GM12878 (cell line): ENCODE data around the gene RNF112. TPM values are rescaled to one million over a fixed set of nuclear protein-coding genes. Genes with fewer than 3 reads are reported as not detected.
A peak's percentile ranks its signal among the peaks of the same experiment; 100 is the strongest.

Experiments used
- ATAC-seq: fragments of 200-7000 bp; cut with Tn5 transposase; 3 replicates; pipeline ENCODE4 v1.9.1; 2020; ENCODE audit warnings: mild to moderate bottlenecking, moderate library complexity
- BruUV-seq: library from RNA; stranded (reverse); fragments of 400-500 nt; replicated peaks from 2 replicates; lab custom pipeline; 2021; lab: Mats Ljungman, UMichigan
- CTCF ChIA-PET: fragments of 300-600 bp; sonication (Branson Sonifier 250); formaldehyde crosslinking; extraction: SDS; loops from one replicate; lab custom pipeline; 2021; ENCODE audit warnings: inconsistent platforms; lab: Yijun Ruan, JAX
- POLR2A ChIA-PET: fragments of 350-600 bp; formaldehyde crosslinking; extraction: SDS; loops from one replicate; lab custom pipeline; 2021; ENCODE audit warnings: inconsistent platforms; lab: Charles Lee
- RAD21 ChIA-PET: fragments of 300-600 bp; sonication (Branson Sonifier 250); formaldehyde crosslinking; loops from one replicate; lab custom pipeline; 2023; ENCODE audit warnings: antibody characterized with exemption; ENCODE audit not compliant: unreplicated experiment; lab: Charles Lee
- SMC1A ChIA-PET: fragments of 300-600 bp; sonication (Branson Sonifier 250); formaldehyde crosslinking; loops from one replicate; lab custom pipeline; 2023; ENCODE audit not compliant: unreplicated experiment, uncharacterized antibody; lab: Charles Lee
- DNase-seq: peaks from one replicate; pipeline ENCODE4 v3.0.0-alpha.2; 2011; ENCODE audit warnings: low read depth, low spot score
- FAIRE-seq: peaks from 3 replicates; lab custom pipeline; 2011; peaks lifted over from hg19 to GRCh38; lab: Jason Lieb, UNC
- H2AFZ ChIP-seq: 2 replicates; pipeline ENCODE4 v1.6.0; 2011; ENCODE audit warnings: low read depth, low read length, control low read depth; ENCODE audit not compliant: control insufficient read depth
- H3K27ac ChIP-seq: 2 replicates; pipeline ENCODE4 v1.5.1; 2011; ENCODE audit warnings: control low read depth; ENCODE audit not compliant: control insufficient read depth, insufficient read depth
- H3K27me3 ChIP-seq, 2 experiments: replicated peaks in 1 of 2; 2 replicates each; pipeline versions ENCODE4 v1.6.0 to v1.6.1; 2011; ENCODE audit warnings: low read length in 1 of 2; ENCODE audit not compliant: control insufficient read depth in 2 of 2, insufficient read depth in 2 of 2
- H3K36me3 ChIP-seq, 2 experiments: 2 replicates each; pipeline ENCODE4 v1.5.1; 2011; ENCODE audit warnings: low read length in 1 of 2; ENCODE audit not compliant: control insufficient read depth in 2 of 2, insufficient read depth in 2 of 2
- H3K4me1 ChIP-seq: 2 replicates; pipeline ENCODE4 v1.6.1; 2011; ENCODE audit warnings: mild to moderate bottlenecking, low read length, moderate library complexity, mixed read lengths; ENCODE audit not compliant: control insufficient read depth, insufficient read depth
- H3K4me2 ChIP-seq: 2 replicates; pipeline ENCODE4 v1.6.0; 2011; ENCODE audit warnings: control low read depth; ENCODE audit not compliant: control insufficient read depth, insufficient read depth
- H3K4me3 ChIP-seq: fragments of 200-600 bp; sonication (generic); 2 replicates; pipeline ENCODE4 v1.5.1; 2016
- H3K79me2 ChIP-seq: 2 replicates; pipeline ENCODE4 v1.6.0; 2011; ENCODE audit warnings: low read length; ENCODE audit not compliant: control insufficient read depth, insufficient read depth
- H3K9ac ChIP-seq: 2 replicates; pipeline ENCODE4 v1.8.0; 2011; ENCODE audit warnings: low read length, control low read depth, mixed read lengths; ENCODE audit not compliant: control insufficient read depth, insufficient read depth
- H3K9me3 ChIP-seq: replicated peaks from 3 replicates; pipeline ENCODE4 v1.5.1; 2011; ENCODE audit warnings: mild to moderate bottlenecking, low read length; ENCODE audit not compliant: control insufficient read depth, insufficient read depth
- H4K20me1 ChIP-seq: 2 replicates; pipeline ENCODE4 v1.6.0; 2011; ENCODE audit not compliant: control insufficient read depth, insufficient read depth
- CTCF ChIP-seq, 3 experiments: IDR thresholded peaks in 2 of 3; conservative IDR thresholded peaks in 1 of 3; 2 replicates each; pipeline ENCODE4 v1.5.1; 2011; ENCODE audit warnings: low read depth in 3 of 3, low read length in 3 of 3, mild to moderate bottlenecking in 3 of 3, control low read depth in 2 of 3, moderate library complexity in 2 of 3, inconsistent platforms in 1 of 3, mixed read lengths in 1 of 3; ENCODE audit not compliant: control insufficient read depth in 2 of 3, insufficient read depth in 1 of 3; ENCODE audit errors: extremely low read depth in 1 of 3
- CUX1 ChIP-seq: IDR thresholded peaks from 2 replicates; pipeline ENCODE4 v1.6.1; 2012; ENCODE audit warnings: improper control_type of control experiment, low read depth, low read length; ENCODE audit not compliant: insufficient replicate concordance
- KDM1A ChIP-seq: fragments of 200-600 bp; sonication (generic); IDR thresholded peaks from 2 replicates; pipeline ENCODE4 v1.6.1; 2016; ENCODE audit warnings: borderline replicate concordance
- RAD21 ChIP-seq: IDR thresholded peaks from 2 replicates; pipeline ENCODE4 v1.6.1; 2011; ENCODE audit warnings: mild to moderate bottlenecking, low read depth, low read length, moderate library complexity; ENCODE audit not compliant: insufficient read depth
- SMC3 ChIP-seq: IDR thresholded peaks from 2 replicates; pipeline ENCODE4 v1.6.1; 2011; ENCODE audit warnings: low read length, improper control_type of control experiment, borderline replicate concordance
- STAT1 ChIP-seq: fragments of 450-650 bp; conservative IDR thresholded peaks from 2 replicates; pipeline ENCODE4 v1.6.1; 2014; ENCODE audit warnings: antibody characterized with exemption, mild to moderate bottlenecking
- ZBTB4 ChIP-seq: fragments of 450-650 bp; formaldehyde crosslinking; IDR thresholded peaks from 2 replicates; pipeline ENCODE4 v1.4.0; 2022; ENCODE audit warnings: mild to moderate bottlenecking, moderate library complexity
- WGBS: methylation state at CpG from one replicate; pipeline ENCODE4 v1.1.6; 2016; ENCODE audit warnings: low lambda C conversion rate; ENCODE audit not compliant: insufficient replicate concordance, insufficient coverage; ENCODE audit errors: missing lambda C conversion rate; 5-methylcytosine and 5-hydroxymethylcytosine counted together
- in situ Hi-C: fragments of 300-500 bp; cut with MboI; formaldehyde crosslinking; loops from 9 replicates; pipeline ENCODE4 v1.14.3; 2018; ENCODE audit warnings: mixed read lengths
- intact Hi-C: fragments of 100-400 bp; cut with micrococcal nuclease; formaldehyde crosslinking; loops from one replicate; pipeline ENCODE4 v1.14.2; 2022; ENCODE audit not compliant: unreplicated experiment
- polyA plus RNA-seq, 11 experiments: library from polyadenylated mRNA; depleted of rRNA in 4 of 11; unstranded in 6 of 11; stranded (reverse) in 5 of 11; fragments of >200 nt; fragmentation: Nextera tagmentation in 4 of 11; fragmentation: Illumina TruSeq in 1 of 11; extraction: Ambion mirVana in 4 of 11; extraction: Trizol in 1 of 11; gene quantifications; 1 replicate in 1 of 11; 2 replicates in 10 of 11; pipeline versions ENCODE4 v1.2.1 to v1.2.3, GENCODE V29; 2011 to 2016; ENCODE audit warnings: inconsistent platforms in 2 of 11, missing spikeins in 2 of 11, low read depth in 1 of 11
- total RNA-seq, 4 experiments: library from RNA; depleted of rRNA in 3 of 4; stranded (reverse); fragments of >200 nt in 3 of 4; fragmentation: Illumina TruSeq in 1 of 4; extraction: Trizol in 1 of 4; gene quantifications; 2 replicates each; pipeline versions ENCODE4 v1.2.1 to v1.2.3, GENCODE V29; 2013 to 2021

RNF112 gene
- total and polyA plus RNA-seq, 10 of the 15 experiments (the other 5 are each of a cell fraction or from before 2014, with no cell fraction given), result not detected

- H3K36me3 ChIP-seq, result no peaks in the 10 kb centered on the region
- DNase-seq (peak; percentile 20), ATAC-seq (peak; percentile 61), FAIRE-seq (peak; percentile 83)
- no peak overlapping the region for H3K4me2 ChIP-seq
- no peak for TF ChIP-seq CUX1
- peak; percentile 76 for TF ChIP-seq RAD21
- TF ChIP-seq CTCF (IDR thresholded peaks at IDR 0.05 in 2 of 3, conservative IDR thresholded peaks at IDR 0.05 in 1 of 3; ENCODE audit: control insufficient read depth in 2 of 3, extremely low read depth in 1 of 3, insufficient read depth in 1 of 3, low read depth in 3 of 3, low read length in 3 of 3), result peak; percentile 82 to 86 (median 85)
- TF ChIP-seq SMC3, result peak; percentile 98
- TF ChIP-seq STAT1, result no peak
- TF ChIP-seq ZBTB4, result no peak
- TF ChIP-seq KDM1A, result no peak
- H3K4me1 ChIP-seq, result no peaks in the 10 kb centered on the region
- peaks cover 0 to 2% of the 10 kb centered on the region in 2 experiments; a peak in 2 of 4 replicates for H3K27me3 ChIP-seq
- SMC1A ChIA-PET, result interaction anchor here (0.7 to 2.2 kb wide), 9 partner anchors 10 to 85 kb away, joined by 3 to 11 read pairs (median 4); partner anchors contain the start of genes B9D1 and MAPK7
- no peak overlapping the region for H3K4me3 ChIP-seq
- POLR2A ChIA-PET, result no interaction called here
- H3K79me2 ChIP-seq, result no peaks in the 10 kb centered on the region
- peaks cover 5% of the 10 kb centered on the region for H3K9me3 ChIP-seq
- RAD21 ChIA-PET, result interaction anchor here (1.0 to 5.5 kb wide), 6 partner anchors 14 to 116 kb away, joined by 3 to 35 read pairs (median 6); partner anchors contain the start of genes B9D1 and MAPK7
- no TSS peak for BruUV-seq
- no peak overlapping the region for H3K9ac ChIP-seq
- in situ Hi-C loops, result loop anchor here (5.0 kb wide), 2 partner anchors 85 to 195 kb away; partner anchors contain the start of gene B9D1
- H4K20me1 ChIP-seq, result no peaks in the 10 kb centered on the region
- no peak overlapping the region for H3K27ac ChIP-seq
- no peak overlapping the region for H2AFZ ChIP-seq
- CTCF ChIA-PET, result interaction anchor here (0.6 to 5.6 kb wide), 14 partner anchors 12 to 320 kb away, joined by 3 to 66 read pairs (median 4); partner anchors contain the start of genes B9D1, MAPK7 and RNF112
- intact Hi-C loops, result loop anchor here (1.0 to 2.0 kb wide), 2 partner anchors 50 to 85 kb away; partner anchors contain the start of gene B9D1
- 36% methylated on average over 3 of the region's 3 CpGs for WGBS
Measured at GRCh38 chr17:19447085-19447583, 36.1 kb downstream of the RNF112 start.
